ENCODE measurements around the gene OCA2. TPM values are rescaled to one million over a fixed set of nuclear protein-coding genes. Genes with fewer than 3 reads are reported as not detected.
A peak's percentile ranks its signal among the peaks of the same experiment; 100 is the strongest.
"Not testable (repeated sequence)": the region's sequence is repeated elsewhere in the genome, so short reads cannot be mapped to it uniquely, and the experiment has no call there.

The OCA2 gene
- total RNA-seq, 6 experiments from 2014 or later: 0.07 to 0.13 (median 0.12) TPM; not detected in 3

- H3K27ac ChIP-seq: no peak overlapping the region
- H3K4me1 ChIP-seq: no peaks in the 10 kb centered on the region
- intact Hi-C loops (cut with DNase I): no loop called here
- no peak overlapping the region for H3K4me3 ChIP-seq
- TF ChIP-seq POLR2A (IDR thresholded peaks at IDR 0.05) (no peak), CTCF (IDR thresholded peaks at IDR 0.05) (no peak)
- DNase-seq (no peak), ATAC-seq (no peak)
- H3K27me3 ChIP-seq: no peaks in the 10 kb centered on the region
- WGBS (ENCODE audit: insufficient coverage, low coverage, low lambda C conversion rate, missing lambda C conversion rate): 84% methylated on average over 10 of the region's 10 CpGs
- no peaks in the 10 kb centered on the region for H3K9me3 ChIP-seq
- H3K36me3 ChIP-seq: no peaks in the 10 kb centered on the region
Measured at GRCh38 chr15:27955087-27955486, 144.0 kb downstream of the OCA2 start.

- 67% methylated on average over 4 of the region's 6 CpGs for WGBS (ENCODE audit: insufficient coverage, low coverage, low lambda C conversion rate, missing lambda C conversion rate)
- ATAC-seq; DNase-seq; H3K4me3 ChIP-seq; H3K27ac ChIP-seq; H3K4me1 ChIP-seq; intact Hi-C loops (cut with DNase I); H3K36me3 ChIP-seq; H3K27me3 ChIP-seq; H3K9me3 ChIP-seq: not testable (repeated sequence)
Measured at GRCh38 chr15:27952593-27952992, 146.5 kb downstream of the OCA2 start.

- Histone ChIP-seq H3K27ac (no peak overlapping the region), H3K27me3 (no peaks in the 10 kb centered on the region), H3K4me1 (no peaks in the 10 kb centered on the region), H3K4me3 (no peak overlapping the region), H3K36me3 (no peaks in the 10 kb centered on the region), H3K9me3 (no peaks in the 10 kb centered on the region)
- intact Hi-C loops (cut with DNase I): no loop called here
- peak in 1 of 4 donors; percentile 18 for ATAC-seq
- 75% methylated on average over 5 of the region's 13 CpGs for WGBS (ENCODE audit: insufficient coverage, low coverage, low lambda C conversion rate, missing lambda C conversion rate)
- no peak for TF ChIP-seq POLR2A (IDR thresholded peaks at IDR 0.05)
- TF ChIP-seq CTCF (IDR thresholded peaks at IDR 0.05): no peak
- no peak for DNase-seq
Measured at GRCh38 chr15:27951191-27951890, 147.8 kb downstream of the OCA2 start.

GRCh38 chr15:27949089-27949488 lies 150.0 kb downstream of the OCA2 start:
- 73% methylated on average over 10 of the region's 10 CpGs for WGBS (ENCODE audit: insufficient coverage, low coverage, low lambda C conversion rate, missing lambda C conversion rate)
- H3K9me3 ChIP-seq: no peaks in the 10 kb centered on the region
- H3K27ac ChIP-seq: no peak overlapping the region
- no peaks in the 10 kb centered on the region for H3K36me3 ChIP-seq
- H3K27me3 ChIP-seq: no peaks in the 10 kb centered on the region
- no peak for DNase-seq
- intact Hi-C loops (cut with DNase I): no loop called here
- no peak for ATAC-seq
- no peak overlapping the region for H3K4me3 ChIP-seq
- TF ChIP-seq CTCF (IDR thresholded peaks at IDR 0.05) (no peak), POLR2A (IDR thresholded peaks at IDR 0.05) (no peak)
- no peaks in the 10 kb centered on the region for H3K4me1 ChIP-seq

- no peaks in the 10 kb centered on the region for H3K9me3 ChIP-seq
- H3K27ac ChIP-seq: no peak overlapping the region
- DNase-seq (no peak), ATAC-seq (no peak)
- no peak overlapping the region for H3K4me3 ChIP-seq
- whole genome bisulfite sequencing (ENCODE audit: insufficient coverage, low coverage, low lambda C conversion rate, missing lambda C conversion rate): 45% methylated on average over 2 of the region's 2 CpGs
- intact Hi-C loops (cut with DNase I): no loop called here
- H3K4me1 ChIP-seq: no peaks in the 10 kb centered on the region
- TF ChIP-seq POLR2A (IDR thresholded peaks at IDR 0.05) (no peak), CTCF (IDR thresholded peaks at IDR 0.05) (no peak)
- H3K36me3 ChIP-seq: no peaks in the 10 kb centered on the region
- H3K27me3 ChIP-seq: no peaks in the 10 kb centered on the region
Measured at GRCh38 chr15:27939246-27939645, 159.9 kb downstream of the OCA2 start.
